Suprapubic skin (tissue), 4 donors: ENCODE data around the gene PABPN1L. TPM values are rescaled to one million over a fixed set of nuclear protein-coding genes. Genes with fewer than 3 reads are reported as not detected.

Experiments used
- DNase-seq, 2 donors: peaks; one replicate each; pipeline ENCODE4 v3.0.0-alpha.2; 2019; ENCODE audit warnings: low spot score in 2 of 2
- H3K27ac ChIP-seq: fragments of 200-600 bp; sonication (generic); one replicate; pipeline ENCODE4 v1.5.1; 2019
- H3K27me3 ChIP-seq: fragments of 200-600 bp; sonication (generic); one replicate; pipeline ENCODE4 v1.5.1; 2019
- H3K36me3 ChIP-seq: fragments of 200-600 bp; sonication (generic); one replicate; pipeline ENCODE4 v1.5.1; 2019
- H3K4me1 ChIP-seq: fragments of 200-600 bp; sonication (generic); one replicate; pipeline ENCODE4 v1.5.1; 2019
- H3K4me3 ChIP-seq: fragments of 200-600 bp; sonication (generic); one replicate; pipeline ENCODE4 v1.5.1; 2019; ENCODE audit warnings: mild to moderate bottlenecking
- H3K9me3 ChIP-seq: fragments of 200-600 bp; sonication (generic); one replicate; pipeline ENCODE4 v1.5.1; 2019
- CTCF ChIP-seq, 2 donors: fragments of 200-600 bp in 1 of 2; fragments of 450-650 bp in 1 of 2; sonication (generic) in 1 of 2; IDR thresholded peaks; one replicate each; pipeline ENCODE4 v1.5.1; 2016 to 2019; ENCODE audit warnings: antibody characterized with exemption in 2 of 2, mild to moderate bottlenecking in 1 of 2, moderate library complexity in 1 of 2
- EP300 ChIP-seq: sonication (generic); formaldehyde crosslinking; IDR thresholded peaks from one replicate; pipeline ENCODE4 v1.6.1; 2017; ENCODE audit warnings: antibody characterized with exemption
- POLR2A ChIP-seq, 2 donors: fragments of 450-650 bp; IDR thresholded peaks; one replicate each; pipeline ENCODE4 v1.6.1; 2017; ENCODE audit warnings: antibody characterized with exemption in 2 of 2, mild to moderate bottlenecking in 2 of 2, moderate library complexity in 2 of 2
- POLR2AphosphoS5 ChIP-seq, 3 donors: sonication (generic); formaldehyde crosslinking; IDR thresholded peaks; one replicate each; pipeline ENCODE4 v1.6.1; 2017; ENCODE audit warnings: antibody characterized with exemption in 3 of 3
- WGBS: methylation state at CpG from one replicate; pipeline ENCODE4 v1.1.5; 2018; 5-methylcytosine and 5-hydroxymethylcytosine counted together
- total RNA-seq, 4 donors: library from RNA; depleted of rRNA; stranded (reverse); fragments of >200 nt; gene quantifications; one replicate each; pipeline ENCODE4 v1.1.0, GENCODE V29; 2016

The PABPN1L gene
- total RNA-seq, 4 donors from 2014 or later, result not detected

DNA sequence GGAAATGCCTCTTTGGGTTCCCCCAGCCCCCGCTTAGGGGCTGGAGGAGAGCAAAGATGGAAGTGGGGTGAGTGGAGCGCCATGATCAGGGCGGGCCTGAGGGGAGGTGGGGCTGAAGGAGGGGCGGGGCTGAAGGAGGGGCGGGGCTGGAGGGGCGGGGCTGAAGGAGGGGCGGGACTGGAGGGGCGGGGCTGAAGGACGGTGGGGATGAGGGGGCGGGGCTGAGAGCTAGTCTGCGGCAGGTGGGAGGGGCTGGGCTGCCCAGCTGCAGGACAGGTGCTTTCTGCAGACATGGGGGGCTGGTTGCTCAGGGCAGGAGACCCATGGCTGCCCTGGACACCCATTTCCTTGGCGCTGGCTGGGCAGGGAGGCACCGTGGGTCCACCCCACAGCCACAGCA is 39.1 kb upstream of the PABPN1L start:
- no peak for TF ChIP-seq EP300
- no peak overlapping the region for H3K27ac ChIP-seq
- WGBS, result 87% methylated on average over 3 of the region's 13 CpGs
- peaks cover 2% of the 10 kb centered on the region for H3K36me3 ChIP-seq
- H3K4me3 ChIP-seq, result no peak overlapping the region
- H3K4me1 ChIP-seq, result peaks cover 5% of the 10 kb centered on the region
- DNase-seq, result no peak
- no peaks in the 10 kb centered on the region for H3K27me3 ChIP-seq
- no peaks in the 10 kb centered on the region for H3K9me3 ChIP-seq

- no peak overlapping the region for H3K27ac ChIP-seq
- 62% methylated on average over 19 of the region's 21 CpGs for WGBS
- TF ChIP-seq POLR2AphosphoS5 (IDR thresholded peaks at IDR 0.05) (no peak), EP300 (no peak), CTCF (IDR thresholded peaks at IDR 0.05) (no peak), POLR2A (IDR thresholded peaks at IDR 0.05) (no peak)
Observed at GRCh38 chr16:88904676-88905365, 38.4 kb upstream of the PABPN1L start.

GRCh38 chr16:88903267-88903666 is 36.8 kb upstream of the PABPN1L start:
- H3K36me3 ChIP-seq, result peaks cover 4% of the 10 kb centered on the region
- no peak for TF ChIP-seq POLR2A (IDR thresholded peaks at IDR 0.05)
- no peak for TF ChIP-seq POLR2AphosphoS5 (IDR thresholded peaks at IDR 0.05)
- no peak for TF ChIP-seq CTCF (IDR thresholded peaks at IDR 0.05)
- no peak for TF ChIP-seq EP300
- H3K9me3 ChIP-seq, result no peaks in the 10 kb centered on the region
- no peak for DNase-seq
- H3K27me3 ChIP-seq, result peaks cover 9% of the 10 kb centered on the region
- H3K4me1 ChIP-seq, result peaks cover 5% of the 10 kb centered on the region
- no peak overlapping the region for H3K27ac ChIP-seq
- no peak overlapping the region for H3K4me3 ChIP-seq
- WGBS, result no CpG with 5 or more reads among the region's 14 CpGs

More at GRCh38 chr16:88904676-88905365, 38.4 kb upstream of the PABPN1L start:
- Histone ChIP-seq H3K4me1 (peaks cover 5% of the 10 kb centered on the region), H3K4me3 (no peak overlapping the region), H3K36me3 (peaks cover 4% of the 10 kb centered on the region), H3K27me3 (no peaks in the 10 kb centered on the region), H3K9me3 (no peaks in the 10 kb centered on the region)
- DNase-seq, result no peak

- Histone ChIP-seq H3K36me3 (peaks cover 4% of the 10 kb centered on the region), H3K4me1 (peaks cover 5% of the 10 kb centered on the region), H3K27ac (no peak overlapping the region), H3K9me3 (no peaks in the 10 kb centered on the region), H3K27me3 (peaks cover 10% of the 10 kb centered on the region), H3K4me3 (no peak overlapping the region)
- DNase-seq, result no peak
- TF ChIP-seq CTCF (IDR thresholded peaks at IDR 0.05) (no peak), EP300 (no peak), POLR2A (IDR thresholded peaks at IDR 0.05) (no peak), POLR2AphosphoS5 (IDR thresholded peaks at IDR 0.05) (no peak)
- 61% methylated on average over 10 of the region's 16 CpGs for WGBS
Observed at GRCh38 chr16:88902744-88903143, 36.3 kb upstream of the PABPN1L start.

DNA sequence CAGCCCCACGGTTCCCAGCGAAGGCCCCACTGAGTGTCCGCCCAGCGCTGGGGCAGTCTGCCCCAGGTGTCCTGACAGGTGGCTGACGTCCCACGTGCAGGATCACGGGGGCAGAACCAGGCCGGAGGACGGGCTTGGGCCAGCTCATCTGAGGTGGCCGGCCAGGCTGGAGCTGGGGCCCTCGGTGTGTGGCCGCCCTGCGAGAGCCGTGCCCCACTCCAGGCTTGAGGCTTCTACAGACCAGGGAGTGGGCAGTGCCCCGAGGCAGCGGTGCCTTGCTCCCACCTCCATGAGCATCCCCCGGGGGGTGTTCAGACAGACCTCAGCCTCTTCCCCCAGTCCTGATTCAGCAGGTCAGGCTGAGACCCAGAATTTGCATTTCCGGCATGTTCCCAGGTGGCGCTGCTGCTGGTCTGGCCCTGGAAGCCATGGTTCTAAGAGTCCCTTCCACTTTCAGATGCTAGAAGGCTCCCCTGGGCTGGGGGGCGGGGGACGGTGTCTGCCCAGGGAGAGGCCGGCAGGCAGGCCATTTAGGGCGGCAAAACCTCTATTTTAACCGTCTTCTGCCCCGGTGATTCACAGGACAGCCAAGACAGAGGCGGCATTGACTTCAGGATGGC is 35.4 kb upstream of the PABPN1L start:
- Histone ChIP-seq H3K27ac (no peak overlapping the region), H3K4me3 (no peak overlapping the region), H3K4me1 (peaks cover 5% of the 10 kb centered on the region), H3K27me3 (peaks cover 10% of the 10 kb centered on the region), H3K36me3 (peaks cover 8% of the 10 kb centered on the region), H3K9me3 (no peaks in the 10 kb centered on the region)
- WGBS, result 79% methylated on average over 7 of the region's 26 CpGs
- DNase-seq, result no peak
- TF ChIP-seq POLR2AphosphoS5 (IDR thresholded peaks at IDR 0.05) (no peak), EP300 (no peak), POLR2A (IDR thresholded peaks at IDR 0.05) (no peak), CTCF (IDR thresholded peaks at IDR 0.05) (no peak)
